ENCODE data around the gene HCN4. TPM values are rescaled to one million over a fixed set of nuclear protein-coding genes. Genes with fewer than 3 reads are reported as not detected.

The HCN4 gene
- total RNA-seq, 1 experiment from 2014 or later = 0.29 TPM

DNA sequence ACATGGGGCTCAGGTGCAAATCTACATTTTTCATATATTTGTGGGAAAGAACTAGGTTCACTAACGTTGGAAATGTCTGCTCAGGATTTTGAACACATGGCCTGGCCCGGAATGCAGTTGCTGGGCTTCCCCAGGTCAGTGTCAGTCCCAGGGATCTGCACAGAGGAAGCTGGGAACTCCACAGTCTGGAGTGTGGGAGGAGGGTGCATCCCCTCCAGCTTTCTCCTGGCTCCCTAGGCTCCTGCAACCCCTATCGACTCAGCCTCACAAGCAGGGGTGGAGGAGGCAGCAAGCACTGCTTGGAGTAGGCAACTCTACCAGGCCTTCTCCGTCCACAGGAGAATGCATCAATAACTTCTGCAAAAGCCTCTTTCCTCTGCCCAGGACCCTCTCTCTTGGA lies 30.1 kb upstream of the HCN4 start:
- TF ChIP-seq, protein P1, sequence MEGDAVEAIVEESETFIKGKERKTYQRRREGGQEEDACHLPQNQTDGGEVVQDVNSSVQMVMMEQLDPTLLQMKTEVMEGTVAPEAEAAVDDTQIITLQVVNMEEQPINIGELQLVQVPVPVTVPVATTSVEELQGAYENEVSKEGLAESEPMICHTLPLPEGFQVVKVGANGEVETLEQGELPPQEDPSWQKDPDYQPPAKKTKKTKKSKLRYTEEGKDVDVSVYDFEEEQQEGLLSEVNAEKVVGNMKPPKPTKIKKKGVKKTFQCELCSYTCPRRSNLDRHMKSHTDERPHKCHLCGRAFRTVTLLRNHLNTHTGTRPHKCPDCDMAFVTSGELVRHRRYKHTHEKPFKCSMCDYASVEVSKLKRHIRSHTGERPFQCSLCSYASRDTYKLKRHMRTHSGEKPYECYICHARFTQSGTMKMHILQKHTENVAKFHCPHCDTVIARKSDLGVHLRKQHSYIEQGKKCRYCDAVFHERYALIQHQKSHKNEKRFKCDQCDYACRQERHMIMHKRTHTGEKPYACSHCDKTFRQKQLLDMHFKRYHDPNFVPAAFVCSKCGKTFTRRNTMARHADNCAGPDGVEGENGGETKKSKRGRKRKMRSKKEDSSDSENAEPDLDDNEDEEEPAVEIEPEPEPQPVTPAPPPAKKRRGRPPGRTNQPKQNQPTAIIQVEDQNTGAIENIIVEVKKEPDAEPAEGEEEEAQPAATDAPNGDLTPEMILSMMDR (IDR thresholded peaks at IDR 0.05; ENCODE audit: insufficient read depth in 1 of 2, low read depth in 1 of 2, low read length in 1 of 2, severe bottlenecking in 1 of 2, unreplicated experiment in 1 of 2) = no peak
- POLR2A ChIA-PET = no interaction called here

GRCh38 chr15:73397461-73397860 lies 28.7 kb upstream of the HCN4 start:
- TF ChIP-seq, protein P1 (IDR thresholded peaks at IDR 0.05; ENCODE audit: insufficient read depth in 1 of 2, low read depth in 1 of 2, low read length in 1 of 2, severe bottlenecking in 1 of 2, unreplicated experiment in 1 of 2) = no peak
- Mint-ChIP-seq H3K4me1 (ENCODE audit: low read depth, unreplicated experiment) (no peaks in the 10 kb centered on the region), H3K9me3 (ENCODE audit: unreplicated experiment) (peaks cover 4% of the 10 kb centered on the region), H3K36me3 (ENCODE audit: insufficient read depth, unreplicated experiment) (no peaks in the 10 kb centered on the region), H3K4me3 (ENCODE audit: unreplicated experiment) (no peak overlapping the region), H3K27me3 (ENCODE audit: insufficient read depth, unreplicated experiment) (peaks cover 4% of the 10 kb centered on the region), H3K27ac (ENCODE audit: unreplicated experiment) (no peak overlapping the region)
- Histone ChIP-seq H3K4me1 (no peaks in the 10 kb centered on the region), H3K9me3 (no peaks in the 10 kb centered on the region), H3K36me3 (ENCODE audit: control insufficient read depth, insufficient read depth, low read length) (no peaks in the 10 kb centered on the region), H3K4me3 (ENCODE audit: low read depth, low read length) (no peak overlapping the region), H3K27me3 (replicated peaks; ENCODE audit: control insufficient read depth, insufficient read depth, low read length) (no peaks in the 10 kb centered on the region)
- DNase-seq = no peak
- ChIA-PET CTCF (no interaction called here), POLR2A (no interaction called here)
- intact Hi-C loops (cut with micrococcal nuclease; ENCODE audit: unreplicated experiment) = loop anchor here (10.0 kb wide), 1 partner anchor 73 kb away; no protein-coding TSS in a partner anchor
- no TSS peak for BruUV-seq (replicated peaks)

More for the DNA sequence above, 30.1 kb upstream of the HCN4 start:
- Histone ChIP-seq H3K4me3 (ENCODE audit: low read depth, low read length) (no peak overlapping the region), H3K27me3 (replicated peaks; ENCODE audit: control insufficient read depth, insufficient read depth, low read length) (no peaks in the 10 kb centered on the region), H3K9me3 (no peaks in the 10 kb centered on the region), H3K36me3 (ENCODE audit: control insufficient read depth, insufficient read depth, low read length) (no peaks in the 10 kb centered on the region), H3K4me1 (no peaks in the 10 kb centered on the region)
- Mint-ChIP-seq H3K9me3 (ENCODE audit: unreplicated experiment) (no peaks in the 10 kb centered on the region), H3K4me3 (ENCODE audit: unreplicated experiment) (no peak overlapping the region), H3K27ac (ENCODE audit: unreplicated experiment) (no peak overlapping the region), H3K27me3 (ENCODE audit: insufficient read depth, unreplicated experiment) (peaks cover 4% of the 10 kb centered on the region), H3K36me3 (ENCODE audit: insufficient read depth, unreplicated experiment) (no peaks in the 10 kb centered on the region), H3K4me1 (ENCODE audit: low read depth, unreplicated experiment) (no peaks in the 10 kb centered on the region)
- intact Hi-C loops (cut with micrococcal nuclease; ENCODE audit: unreplicated experiment) = loop anchor here (10.0 kb wide), 1 partner anchor 74 kb away; no protein-coding TSS in a partner anchor
- BruUV-seq (replicated peaks) = no TSS peak
- CTCF ChIA-PET = no interaction called here
- no peak for DNase-seq

DNA sequence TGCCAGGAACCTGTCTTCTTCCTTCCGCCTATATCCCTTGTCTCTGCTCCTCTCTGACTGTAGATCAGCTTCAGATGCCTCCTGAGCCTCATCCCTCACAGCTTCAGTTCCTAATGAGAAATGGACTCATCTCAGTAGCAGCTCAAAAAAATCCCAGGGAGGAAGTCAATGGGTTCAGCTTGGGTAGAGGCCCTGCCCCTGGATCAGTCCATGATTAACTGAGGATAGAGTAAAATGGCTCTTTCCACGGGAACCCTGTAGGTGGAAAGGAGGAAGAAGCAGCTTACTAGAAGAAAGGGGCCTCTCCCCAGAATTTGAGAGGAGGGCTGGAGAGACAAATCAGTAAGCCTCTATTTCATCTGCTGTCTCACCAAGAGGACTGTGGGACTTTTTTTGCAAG lies 26.9 kb upstream of the HCN4 start:
- Mint-ChIP-seq H3K4me3 (ENCODE audit: unreplicated experiment) (no peak overlapping the region), H3K9me3 (ENCODE audit: unreplicated experiment) (peaks cover 8% of the 10 kb centered on the region), H3K36me3 (ENCODE audit: insufficient read depth, unreplicated experiment) (no peaks in the 10 kb centered on the region), H3K4me1 (ENCODE audit: low read depth, unreplicated experiment) (peaks cover under 1% of the 10 kb centered on the region), H3K27ac (ENCODE audit: unreplicated experiment) (no peak overlapping the region), H3K27me3 (ENCODE audit: insufficient read depth, unreplicated experiment) (peaks cover 4% of the 10 kb centered on the region)
- POLR2A ChIA-PET = no interaction called here
- CTCF ChIA-PET = interaction anchor here (0.7 kb wide), 1 partner anchor 90 kb away, joined by 5 read pairs; no protein-coding TSS in a partner anchor
- Histone ChIP-seq H3K27me3 (replicated peaks; ENCODE audit: control insufficient read depth, insufficient read depth, low read length) (no peaks in the 10 kb centered on the region), H3K4me3 (ENCODE audit: low read depth, low read length) (no peak overlapping the region), H3K4me1 (peaks cover 10% of the 10 kb centered on the region), H3K36me3 (ENCODE audit: control insufficient read depth, insufficient read depth, low read length) (no peaks in the 10 kb centered on the region), H3K9me3 (no peaks in the 10 kb centered on the region)
- no peak for DNase-seq
- no TSS peak for BruUV-seq (replicated peaks)
- intact Hi-C loops (cut with micrococcal nuclease; ENCODE audit: unreplicated experiment) = loop anchor here (10.0 kb wide), 1 partner anchor 71 kb away; no protein-coding TSS in a partner anchor
- TF ChIP-seq, protein P1 (IDR thresholded peaks at IDR 0.05; ENCODE audit: insufficient read depth in 1 of 2, low read depth in 1 of 2, low read length in 1 of 2, severe bottlenecking in 1 of 2, unreplicated experiment in 1 of 2) = no peak
